Effector CD4-positive, alpha-beta T cell (primary cell): ENCODE measurements around the gene POLE3.
"Not testable (repeated sequence)": the region's sequence is repeated elsewhere in the genome, so short reads cannot be mapped to it uniquely, and the experiment has no call there.

Experiments used
- DNase-seq: peaks from one replicate; pipeline ENCODE4 v3.0.0-alpha.2; 2020

POLE3 gene

GRCh38 chr9:113401027-113401792 lies 9.3 kb downstream of the POLE3 start, which contains the start of gene ALAD:
Gene ALAD (minus strand): TSS chr9:113401284. CDS start chr9:113393559, 7,725 bp downstream.
- peak; percentile 99 for DNase-seq

- DNase-seq, result no peak
Measured at GRCh38 chr9:113399646-113400200, 10.8 kb downstream of the POLE3 start.

GRCh38 chr9:113398796-113399195 lies 11.7 kb downstream of the POLE3 start:
- DNase-seq, result no peak

DNA sequence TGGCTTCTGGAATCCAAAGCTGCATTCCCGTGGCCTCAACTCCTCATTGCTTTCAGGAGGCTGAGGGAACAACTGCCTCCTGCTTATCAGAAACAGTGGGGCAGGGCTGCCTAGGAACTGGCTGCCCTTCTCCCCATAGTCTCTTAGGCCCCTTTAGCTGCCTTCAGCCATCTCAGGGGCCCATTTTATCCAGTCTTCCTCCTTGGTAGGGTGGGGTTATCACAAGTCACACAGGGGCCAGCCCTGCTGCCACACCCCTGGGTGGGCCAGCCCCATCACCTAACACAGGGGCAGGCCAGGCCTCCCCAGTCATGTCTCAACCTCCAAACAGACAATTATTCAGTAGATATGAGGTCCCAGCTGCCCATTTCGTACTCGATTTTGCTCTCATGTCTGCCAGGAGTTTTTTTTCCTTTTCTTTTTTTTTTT lies 13.3 kb downstream of the POLE3 start:
- no peak for DNase-seq

DNA sequence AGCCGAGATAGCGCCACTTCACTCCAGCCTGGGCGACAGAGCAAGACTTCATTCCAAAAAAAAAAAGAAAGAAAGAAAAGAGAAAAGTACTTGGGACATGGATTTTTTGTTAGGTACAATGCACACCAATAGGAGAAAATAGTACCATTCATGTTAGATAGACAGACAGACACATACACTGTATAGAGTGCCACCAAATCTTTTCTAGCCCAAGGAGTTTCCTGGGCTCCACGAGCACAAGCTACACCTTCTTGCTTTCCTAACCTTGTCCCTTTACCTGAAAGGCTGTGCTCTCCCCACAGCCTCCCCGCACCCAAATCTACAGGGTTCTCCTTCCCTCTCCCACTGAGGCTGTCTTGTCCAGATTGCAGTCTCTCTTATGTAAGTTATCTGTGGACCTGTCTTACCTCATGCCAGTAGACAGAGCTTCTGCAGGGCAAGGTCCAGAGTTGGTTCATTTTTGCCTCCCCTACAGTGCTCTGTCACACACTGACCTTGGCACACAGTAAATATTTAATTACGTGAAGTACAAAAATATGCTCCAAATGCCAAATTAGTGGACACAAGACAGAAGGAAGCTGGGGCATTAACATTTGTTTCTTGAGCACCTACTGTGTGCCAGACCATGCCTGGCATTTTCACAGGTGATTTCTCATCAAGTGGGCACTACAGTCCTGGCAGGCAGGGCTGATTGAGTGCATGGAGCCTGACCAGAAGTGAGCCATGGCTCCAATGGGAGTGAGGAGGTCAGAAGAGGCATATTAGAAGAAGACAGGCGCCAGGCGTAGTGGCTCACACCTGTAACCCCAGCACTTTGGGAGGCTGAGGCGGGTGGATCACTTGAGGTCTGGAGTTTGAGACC lies 15.2 kb downstream of the POLE3 start:
- no peak for DNase-seq

- no peak for DNase-seq
Measured at GRCh38 chr9:113393281-113393680, 17.2 kb downstream of the POLE3 start.

GRCh38 chr9:113391917-113392316 lies 18.6 kb downstream of the POLE3 start:
- DNase-seq, result no peak

DNA sequence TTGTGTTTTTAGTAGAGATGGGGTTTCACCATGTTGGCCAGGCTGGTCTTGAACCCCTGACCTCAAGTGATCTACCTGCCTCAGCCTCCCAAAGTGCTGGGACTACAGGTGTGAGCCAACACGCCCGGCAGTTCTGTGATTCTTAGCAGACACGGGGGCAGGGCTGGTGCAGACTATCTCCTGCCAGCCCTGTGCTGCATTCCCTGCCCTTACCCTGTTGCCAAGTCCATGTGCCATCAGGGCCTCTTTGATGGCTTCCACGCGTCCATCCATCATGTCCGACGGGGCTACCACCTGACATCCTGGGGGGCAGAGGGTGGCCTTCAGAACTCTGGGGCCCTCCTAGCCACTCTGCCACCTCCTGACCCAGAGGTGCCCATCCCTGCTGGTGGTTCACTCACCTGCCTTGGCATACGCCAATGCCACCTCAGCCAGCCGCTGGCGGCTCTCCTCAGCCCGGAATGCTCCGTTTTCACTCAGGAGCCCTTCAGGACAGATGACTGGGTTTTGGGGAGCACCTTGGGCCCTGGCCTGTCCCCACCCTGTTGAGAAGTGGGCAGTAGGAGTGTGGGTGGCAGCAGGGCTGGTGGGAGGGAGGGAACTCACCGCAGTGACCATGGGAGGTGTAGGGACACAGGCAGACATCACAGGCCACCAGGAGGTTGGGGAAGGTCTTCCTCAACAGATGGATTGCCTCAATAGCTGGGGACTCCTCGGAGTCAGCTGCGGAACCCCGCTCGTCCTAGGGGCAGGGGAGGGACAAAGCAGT lies 20.1 kb downstream of the POLE3 start:
- DNase-seq, result no peak

- no peak for DNase-seq
Measured at GRCh38 chr9:113389451-113389850, 21.0 kb downstream of the POLE3 start.

- DNase-seq, result no peak
Measured at GRCh38 chr9:113388833-113389232, 21.6 kb downstream of the POLE3 start.

GRCh38 chr9:113387560-113388230 lies 22.8 kb downstream of the POLE3 start:
- no peak for DNase-seq

DNA sequence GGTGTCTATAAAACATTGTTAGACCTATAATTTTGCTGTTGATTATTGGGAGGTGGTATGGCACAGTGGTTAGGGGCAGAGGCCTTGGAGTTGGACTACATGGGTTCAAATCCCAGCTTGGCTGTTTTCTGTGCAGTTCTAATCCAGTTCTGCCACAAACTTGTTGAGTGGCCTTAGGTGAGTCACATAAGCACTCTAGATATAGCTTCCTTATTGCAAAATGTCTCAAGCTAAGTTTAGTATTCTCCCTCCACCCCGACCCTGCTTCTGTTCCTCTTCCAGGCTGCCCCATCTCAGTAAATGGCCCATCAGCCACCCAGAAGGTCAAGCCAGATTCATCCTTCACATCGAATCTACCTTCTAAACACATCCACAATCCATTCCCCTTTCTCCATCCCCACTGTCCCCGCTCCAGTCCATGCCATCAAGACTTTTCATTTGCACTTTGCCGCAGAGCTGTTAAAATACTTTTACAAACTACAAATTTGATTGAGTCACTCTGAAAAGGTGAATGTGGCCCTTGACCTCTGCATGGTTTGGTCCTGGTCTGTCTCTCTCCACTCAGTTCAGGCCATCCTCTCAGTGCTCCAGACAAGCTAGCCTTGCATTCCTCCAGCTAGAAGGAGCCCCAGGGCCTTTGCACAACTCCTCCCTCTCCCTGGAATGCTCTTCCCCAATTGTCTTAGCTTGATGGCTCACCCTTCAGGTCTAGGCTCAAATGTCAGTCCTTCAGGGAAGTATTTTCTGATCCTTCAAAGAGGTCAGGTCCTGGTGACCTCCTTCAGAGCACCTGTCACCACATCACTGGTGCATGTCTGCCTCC lies 23.7 kb downstream of the POLE3 start:
- DNase-seq, result no peak

GRCh38 chr9:113381909-113382411 lies 28.5 kb downstream of the POLE3 start:
- DNase-seq, result no peak

GRCh38 chr9:113381441-113381840 lies 29.0 kb downstream of the POLE3 start:
- DNase-seq, result not testable (repeated sequence)

- DNase-seq, result no peak
Measured at GRCh38 chr9:113380869-113381378, 29.6 kb downstream of the POLE3 start.

- DNase-seq, result not testable (repeated sequence)
Measured at GRCh38 chr9:113379829-113380210, 30.7 kb downstream of the POLE3 start.

- not testable (repeated sequence) for DNase-seq
Measured at GRCh38 chr9:113379094-113379828, 31.2 kb downstream of the POLE3 start.

DNA sequence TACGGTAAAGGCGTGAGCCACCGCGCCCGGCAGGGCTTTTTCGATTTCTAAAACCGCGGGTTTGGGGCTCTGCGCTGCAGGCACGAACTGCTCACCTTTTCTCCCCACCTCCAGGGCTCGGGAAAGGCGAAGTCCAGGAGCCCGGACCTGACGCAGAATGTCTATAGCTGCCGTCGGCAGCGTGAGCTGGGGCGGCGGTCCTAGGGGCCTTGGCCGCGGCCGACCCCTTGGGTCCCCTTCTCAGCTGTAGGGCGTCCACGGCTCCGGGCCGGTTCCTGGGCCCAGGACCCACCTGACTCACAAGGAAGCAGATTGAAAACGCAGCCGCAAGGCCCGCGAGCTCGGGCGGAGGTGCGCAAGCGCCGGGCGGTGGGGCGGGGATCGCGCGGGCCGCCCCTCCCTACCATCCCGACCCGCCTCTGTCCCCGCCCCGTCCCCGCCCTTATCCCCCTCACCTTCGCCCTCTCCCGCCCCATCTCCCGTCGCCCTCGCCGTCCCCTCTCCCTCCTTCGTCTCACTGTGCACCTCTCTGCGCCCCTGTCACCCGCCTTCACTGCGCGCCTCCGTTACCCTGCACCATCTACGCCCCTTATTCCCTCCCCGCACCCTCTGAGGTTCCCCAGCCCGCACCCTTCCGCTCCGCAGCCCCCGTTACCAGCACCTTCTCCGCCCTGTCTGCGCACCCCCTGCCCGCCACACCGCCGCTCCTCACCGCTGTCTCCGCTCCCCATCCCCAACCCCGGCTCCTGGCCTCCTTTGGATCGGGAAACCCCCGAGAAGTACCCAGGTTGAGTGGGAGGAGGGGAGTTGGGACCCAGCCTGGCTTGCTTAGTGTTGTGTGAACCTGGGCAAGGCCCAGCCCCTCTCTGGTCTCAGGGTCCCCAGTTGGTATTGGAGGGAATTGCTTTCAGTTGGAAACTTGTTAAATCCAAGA lies 33.6 kb downstream of the POLE3 start, which contains the start of gene HDHD3:
TSS of gene HDHD3 (minus strand) at position 353 of the 934 bp plus-strand sequence. CDS start 2,632 bp downstream, outside the sequence.
- peak; percentile 66 for DNase-seq
